ENCODE data around the gene PAPOLB.

The PAPOLB gene

DNA sequence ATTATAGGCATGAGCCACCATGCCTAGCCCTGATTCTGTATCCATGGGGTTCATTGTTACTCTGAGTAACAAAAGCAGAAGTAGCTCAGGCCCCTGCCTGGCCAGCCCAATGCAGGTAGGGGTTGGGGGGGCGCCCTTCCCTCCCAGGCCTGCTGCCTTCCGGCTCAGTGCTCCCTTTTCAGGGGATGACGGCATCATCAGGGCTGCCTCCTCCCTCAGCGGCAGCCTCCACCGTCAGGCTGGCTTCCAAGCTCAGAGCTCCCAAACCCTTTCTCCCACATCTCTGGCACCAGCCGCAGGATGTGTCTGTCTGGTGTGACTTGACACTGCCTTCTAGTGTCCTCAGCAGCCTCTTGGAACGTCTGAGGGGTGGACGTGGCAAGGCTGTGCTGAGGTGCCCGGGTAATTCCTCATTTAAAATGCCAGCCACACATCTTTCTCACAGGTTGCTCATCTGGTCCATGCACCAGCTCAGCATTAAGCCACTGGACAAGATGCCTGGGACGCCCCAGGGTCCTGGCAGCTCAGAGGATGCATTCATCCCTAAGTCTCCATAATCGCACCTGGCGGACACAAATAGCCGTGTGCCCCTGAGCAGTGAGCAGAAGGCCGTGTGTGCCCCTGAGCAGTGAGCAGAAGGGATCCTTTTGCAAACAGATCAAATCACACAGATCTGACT lies 38.2 kb downstream of the PAPOLB start:
- no peak for DNase-seq (ENCODE audit: low spot score)

DNA sequence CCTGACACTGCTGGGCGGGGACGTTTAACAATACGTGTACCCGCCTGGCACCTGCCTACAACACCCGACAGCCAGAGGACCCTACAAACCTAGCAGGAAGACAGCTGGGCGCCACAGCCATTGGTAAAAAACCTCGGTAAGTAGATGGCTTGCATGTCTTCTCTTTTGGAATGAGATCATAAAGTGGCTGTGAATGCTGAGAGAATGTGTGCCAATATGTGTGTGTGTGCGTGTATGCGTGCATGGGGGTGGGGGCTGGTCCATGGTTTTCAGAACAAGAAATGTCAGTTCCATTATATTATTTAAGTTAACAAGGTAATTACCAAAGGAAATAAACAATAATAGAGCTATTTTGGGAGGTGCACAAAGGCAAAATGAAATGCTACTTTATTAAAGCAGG lies 39.2 kb downstream of the PAPOLB start:
- no peak for DNase-seq (ENCODE audit: low spot score)

DNA sequence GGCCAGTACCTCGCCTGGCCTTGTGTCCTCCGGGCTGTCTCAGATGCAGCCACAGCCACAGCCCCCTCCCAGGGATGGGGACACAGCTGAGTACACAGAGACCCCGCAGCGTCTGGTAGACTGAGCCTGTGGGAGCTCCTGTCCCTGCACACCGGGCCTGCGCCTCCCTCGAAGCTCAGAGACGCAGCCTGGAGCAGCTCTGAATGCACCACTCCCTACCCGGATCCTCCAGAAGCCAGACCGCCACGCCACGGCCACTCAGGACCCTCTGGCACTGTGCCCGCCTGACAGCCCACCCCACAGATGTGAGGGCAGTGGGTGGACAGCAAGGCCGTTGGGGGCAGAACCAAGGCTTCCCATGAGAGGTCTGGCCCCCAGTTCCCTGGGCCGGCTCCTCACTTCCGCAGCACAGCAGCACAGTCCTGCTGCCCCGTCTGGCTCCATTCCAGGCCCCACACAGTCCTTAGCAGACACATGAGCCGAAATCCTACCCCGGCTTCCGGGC lies 40.8 kb downstream of the PAPOLB start:
- DNase-seq (ENCODE audit: low spot score): no peak

DNA sequence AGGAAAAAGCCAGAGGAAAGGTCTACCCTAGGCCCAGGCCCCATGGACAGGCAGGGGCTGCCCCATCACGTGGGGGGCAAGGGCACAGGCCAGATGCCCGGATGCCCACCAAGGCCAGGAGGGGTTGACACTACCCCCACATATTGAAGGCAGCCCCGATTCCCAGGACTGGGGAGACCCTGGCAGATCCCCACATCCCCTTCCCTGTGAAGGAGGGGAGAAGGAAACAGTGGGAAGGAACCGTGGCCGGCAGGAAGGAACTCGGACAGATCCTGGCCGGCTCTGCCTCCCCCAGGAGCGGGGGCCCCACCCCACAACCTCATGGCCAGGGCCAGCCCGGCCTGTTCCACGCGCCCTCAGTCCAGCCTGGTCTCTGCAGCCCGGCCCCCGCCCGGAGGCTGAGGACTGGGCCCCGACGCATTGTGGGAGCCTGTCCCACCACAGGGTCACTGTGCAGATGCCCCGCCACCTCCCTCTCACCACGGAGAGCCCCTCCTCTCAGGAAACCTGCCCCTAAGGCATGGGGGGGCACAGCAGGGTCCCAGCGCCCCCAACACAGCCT lies 41.3 kb downstream of the PAPOLB start:
- no peak for DNase-seq (ENCODE audit: low spot score)

DNA sequence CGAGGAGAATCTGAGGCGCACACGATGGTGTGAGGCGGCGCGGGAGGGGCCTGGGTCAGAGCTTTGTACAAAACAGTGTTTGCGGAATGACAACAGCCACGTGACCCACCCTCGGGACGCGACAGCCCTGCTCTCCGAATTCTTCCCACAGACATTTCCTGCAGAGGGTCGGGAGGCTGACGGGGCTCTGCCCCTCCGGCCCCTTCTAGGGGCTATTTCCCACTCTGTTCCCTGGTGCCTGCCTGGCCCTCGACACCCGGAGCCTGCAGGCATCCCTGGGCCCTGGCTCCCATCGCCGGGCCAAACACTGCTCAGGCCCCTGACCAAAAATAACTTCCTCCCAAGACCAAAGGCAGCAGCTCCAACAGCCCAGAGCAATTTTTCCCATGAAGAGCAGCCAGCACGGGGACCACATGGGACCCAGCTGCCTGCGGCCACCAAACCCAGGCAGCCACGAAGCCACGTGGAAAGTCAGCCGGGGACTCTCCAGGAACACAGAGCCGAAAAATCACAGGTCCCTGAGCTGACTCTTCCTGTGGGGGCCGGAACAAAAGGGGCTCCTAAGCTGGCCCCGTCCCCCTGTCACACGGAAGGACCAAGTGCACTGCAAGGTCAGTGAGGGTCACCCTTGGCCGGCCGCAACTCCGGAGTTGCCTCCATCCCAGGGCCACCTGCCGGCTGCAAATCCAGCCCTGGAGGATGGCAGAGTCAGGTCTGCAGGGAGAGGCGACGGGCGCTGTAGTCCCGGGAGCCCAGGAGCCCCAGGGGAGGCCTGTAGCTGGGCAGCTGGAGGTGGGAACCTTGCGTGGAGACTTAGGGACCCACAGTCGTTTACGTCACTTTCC lies 42.0 kb downstream of the PAPOLB start:
- no peak for DNase-seq (ENCODE audit: low spot score)

DNA sequence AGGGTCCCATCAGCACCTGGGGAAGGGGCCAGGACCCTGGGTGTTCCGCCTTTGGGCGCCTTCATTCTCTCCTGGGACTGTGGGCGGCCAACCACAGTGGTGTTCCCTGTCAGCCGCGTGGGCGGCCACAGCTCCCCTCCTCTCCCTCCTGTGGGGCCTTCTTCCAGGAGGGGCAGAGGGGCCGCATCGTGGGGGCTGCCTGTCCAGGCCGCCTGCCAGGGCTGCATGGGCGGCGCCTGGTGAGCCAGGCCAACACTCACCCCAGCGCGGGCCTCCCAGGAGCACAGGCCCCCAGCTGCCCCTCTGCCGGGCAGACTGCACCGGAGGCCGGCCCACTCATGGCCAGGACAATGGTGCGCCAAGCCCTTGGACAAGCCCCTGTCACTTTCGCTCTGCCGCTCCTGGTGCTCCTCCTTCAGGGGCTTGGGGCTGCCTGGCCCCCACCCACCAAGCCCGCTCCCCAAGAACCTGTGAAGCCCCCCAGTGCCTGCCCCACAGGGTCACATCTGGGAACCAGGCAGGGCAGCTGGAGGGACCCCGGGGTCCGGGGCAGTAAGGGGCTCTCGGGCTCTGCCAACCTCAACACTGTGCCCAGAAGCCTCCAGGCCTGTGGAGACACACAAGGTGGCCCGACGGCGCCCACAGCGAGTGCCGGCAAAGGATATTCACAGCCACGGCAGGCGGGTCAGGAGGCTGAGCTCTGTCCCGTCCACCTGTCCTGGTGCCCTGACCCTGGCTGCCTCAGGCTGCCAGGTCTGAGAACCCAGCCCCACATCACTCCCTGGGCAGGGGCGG lies 43.6 kb downstream of the PAPOLB start:
- no peak for DNase-seq (ENCODE audit: low spot score)

DNA sequence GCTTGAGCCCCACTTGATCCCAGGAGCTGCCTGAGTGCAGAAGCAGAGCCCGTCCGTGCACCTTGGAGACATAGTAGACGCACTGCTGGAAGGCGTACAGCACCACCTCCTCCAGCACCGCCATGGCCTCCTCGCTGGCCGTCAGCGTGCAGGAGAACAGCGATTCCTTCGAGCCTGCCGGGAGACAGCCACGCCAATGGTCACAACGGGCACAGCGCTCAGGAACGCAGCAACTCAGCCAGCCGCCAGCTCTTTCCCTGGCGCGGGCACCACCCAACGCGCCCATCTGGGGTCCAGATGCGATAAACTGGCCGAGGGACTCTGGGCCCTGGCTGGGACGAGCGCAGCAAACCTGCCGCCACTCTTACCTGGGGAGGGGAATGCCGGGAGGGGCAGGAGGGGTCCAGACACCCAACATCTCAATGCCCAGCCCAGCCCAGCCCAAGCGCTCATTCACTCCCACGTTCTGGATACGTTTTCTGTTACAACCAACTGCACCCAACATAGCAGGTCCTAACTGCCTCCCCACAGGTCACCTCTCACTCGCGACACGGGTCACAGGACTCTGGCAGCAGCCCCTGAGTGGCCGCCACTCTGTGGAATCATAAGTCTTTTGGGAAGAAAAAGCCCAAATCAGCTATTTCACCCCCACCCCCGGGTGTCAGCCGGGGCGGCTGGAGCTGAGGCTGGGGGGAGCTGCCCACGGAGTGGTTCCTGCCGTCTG lies 44.5 kb downstream of the PAPOLB start:
- DNase-seq (ENCODE audit: low spot score): no peak

DNA sequence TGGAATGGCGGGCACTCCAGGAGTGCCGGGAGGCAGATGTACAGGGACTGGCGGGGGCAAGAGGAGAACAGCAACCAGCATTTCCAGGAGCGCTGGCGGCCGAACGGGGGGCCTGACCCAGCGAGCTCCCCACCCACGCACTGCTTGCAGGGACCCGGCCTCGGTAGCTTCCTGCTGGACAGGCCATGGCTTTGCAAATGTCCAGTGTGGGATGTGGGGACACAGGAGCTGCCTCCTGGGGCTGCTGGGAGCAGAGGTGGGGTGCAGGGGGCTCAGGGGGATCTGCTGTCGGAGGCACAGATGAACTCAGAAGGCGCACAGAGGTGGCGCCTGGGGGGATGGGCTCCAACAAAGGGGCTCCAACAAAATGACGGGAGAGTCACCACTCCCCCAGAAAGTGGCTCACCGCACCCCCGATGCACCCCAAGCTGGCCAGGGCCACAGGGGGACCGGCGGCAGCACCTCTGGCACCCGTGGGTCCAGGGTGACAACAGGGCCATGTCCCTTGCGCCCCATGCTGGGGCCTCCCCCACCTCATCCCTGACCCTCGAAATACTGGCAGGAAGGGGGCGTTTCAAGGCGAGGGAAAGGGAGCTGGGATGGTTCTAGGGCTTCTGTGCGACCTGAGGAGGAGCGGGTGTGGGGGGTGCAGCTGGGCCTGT lies 45.3 kb downstream of the PAPOLB start:
- DNase-seq (ENCODE audit: low spot score): no peak

DNA sequence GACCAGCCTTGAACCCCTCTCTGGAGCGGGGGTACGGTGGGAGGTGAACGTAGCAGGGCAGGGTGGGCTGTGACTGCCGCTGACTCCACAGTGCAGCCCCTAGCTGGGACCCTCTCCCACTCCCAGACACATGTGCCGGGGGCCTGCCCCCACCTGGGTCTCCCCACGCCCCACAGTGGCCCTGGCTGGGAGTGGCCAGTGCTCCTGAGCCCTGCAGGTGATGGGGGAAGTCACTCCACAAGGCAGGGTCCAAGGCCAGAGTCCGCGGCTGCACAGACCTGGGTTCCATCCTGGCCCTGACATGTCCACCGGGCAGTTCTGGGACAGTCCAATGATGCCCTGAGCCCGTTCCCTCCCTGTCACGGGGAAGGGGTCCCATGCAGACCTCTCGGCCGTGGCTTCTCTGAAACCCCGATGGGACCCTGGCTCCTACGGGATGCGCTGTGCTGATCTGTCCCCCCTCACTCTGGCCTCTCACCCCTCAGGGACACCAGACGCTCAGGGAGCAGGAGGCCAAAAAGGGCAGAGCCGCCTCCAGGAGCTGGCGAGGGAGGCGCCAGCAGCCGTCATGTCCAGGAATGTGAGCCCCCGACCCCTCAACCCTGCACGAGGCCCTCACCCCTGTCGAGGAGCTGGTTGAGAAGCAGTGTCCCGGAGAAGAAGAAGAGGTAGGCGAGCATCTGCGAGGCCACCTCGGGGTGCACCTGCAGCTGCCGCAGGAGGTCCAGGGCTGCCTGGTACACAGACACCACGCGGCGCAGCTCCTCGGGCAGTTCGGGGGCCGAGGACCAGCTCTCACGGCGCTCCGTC lies 46.0 kb downstream of the PAPOLB start:
- no peak for DNase-seq (ENCODE audit: low spot score)

DNA sequence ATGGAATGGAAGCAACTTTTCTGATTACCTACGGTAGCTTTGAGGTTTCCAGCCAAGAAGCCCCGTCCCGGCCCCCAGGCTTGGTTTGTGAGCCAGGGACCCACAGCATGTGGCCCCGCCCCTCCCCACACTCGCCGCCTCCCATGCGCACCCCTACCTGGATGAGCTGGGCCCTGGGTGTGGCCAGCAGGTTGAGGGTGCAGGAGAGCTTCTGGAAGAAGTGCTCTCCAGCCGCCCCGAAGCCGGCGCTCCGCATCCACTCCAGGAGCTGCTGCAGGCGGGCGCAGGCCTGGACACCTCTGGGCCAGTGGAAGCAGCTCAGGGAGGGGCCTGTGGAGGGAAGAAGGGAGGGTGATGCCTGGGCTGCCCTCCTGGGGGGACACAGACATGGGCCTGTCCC lies 46.7 kb downstream of the PAPOLB start:
- no peak for DNase-seq (ENCODE audit: low spot score)

DNA sequence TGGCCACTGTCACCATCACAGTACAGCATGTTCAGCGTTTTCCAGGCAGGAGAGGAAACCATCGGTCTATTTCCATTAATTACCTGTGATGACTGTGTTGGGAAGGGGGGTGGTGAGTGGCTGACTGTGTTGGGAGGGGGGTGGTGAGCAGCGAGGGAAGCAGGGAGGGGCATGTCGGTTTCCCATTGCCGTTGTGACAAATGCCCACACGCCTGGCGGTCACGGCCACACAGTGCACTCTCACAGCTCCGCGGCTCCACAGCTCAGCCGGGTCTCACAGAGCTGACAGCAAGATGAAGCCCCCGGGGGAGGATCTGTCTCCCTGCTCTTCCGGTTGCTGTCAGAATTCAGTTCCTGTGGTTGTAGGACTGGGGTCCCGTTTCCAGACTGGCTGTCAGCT lies 47.4 kb downstream of the PAPOLB start:
- no peak for DNase-seq (ENCODE audit: low spot score)

DNA sequence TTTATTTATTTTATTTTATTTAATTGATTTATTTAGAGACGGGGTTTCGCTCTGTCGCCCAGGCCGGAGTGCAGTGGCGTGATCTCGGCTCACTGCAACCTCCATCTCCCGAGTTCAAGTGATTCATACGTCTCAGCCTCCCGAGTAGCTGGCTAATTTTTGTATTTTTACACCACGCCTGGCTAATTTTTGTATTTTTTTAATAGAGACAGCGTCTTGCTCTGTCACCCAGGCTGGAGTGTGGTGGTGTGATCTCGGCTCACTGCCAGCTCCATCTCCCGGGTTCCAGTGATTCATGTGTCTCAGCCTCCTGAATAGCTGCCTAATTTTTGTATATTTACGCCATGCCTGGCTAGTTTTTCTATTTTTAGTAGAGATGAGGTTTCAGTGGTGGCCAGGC lies 52.2 kb downstream of the PAPOLB start:
- no peak for DNase-seq (ENCODE audit: low spot score)

DNA sequence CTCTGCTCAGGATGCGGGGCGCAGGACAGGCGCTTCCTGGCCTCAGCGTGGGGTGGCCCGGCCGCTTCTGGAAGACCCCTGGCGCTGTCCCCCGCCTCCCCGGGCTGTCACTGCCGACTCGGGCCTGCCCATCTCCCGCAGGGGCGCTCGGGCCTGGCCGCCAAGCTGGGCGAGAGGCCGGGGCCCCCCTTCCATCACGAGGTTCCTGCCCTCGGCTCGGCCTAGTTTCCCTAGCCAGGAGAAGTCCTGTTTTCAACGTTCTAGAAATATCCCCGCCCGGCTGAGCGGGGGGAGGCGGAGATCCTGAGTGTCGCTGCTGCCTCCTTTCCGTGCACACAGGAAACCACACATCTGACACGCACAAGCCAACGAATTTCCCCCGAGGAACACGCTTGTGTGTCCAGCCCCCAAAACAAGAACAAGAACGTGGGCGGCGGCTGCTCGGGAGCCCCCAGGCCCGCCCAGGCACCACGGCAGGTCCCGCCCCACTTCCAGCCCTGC lies 52.7 kb downstream of the PAPOLB start:
- DNase-seq (ENCODE audit: low spot score): no peak

DNA sequence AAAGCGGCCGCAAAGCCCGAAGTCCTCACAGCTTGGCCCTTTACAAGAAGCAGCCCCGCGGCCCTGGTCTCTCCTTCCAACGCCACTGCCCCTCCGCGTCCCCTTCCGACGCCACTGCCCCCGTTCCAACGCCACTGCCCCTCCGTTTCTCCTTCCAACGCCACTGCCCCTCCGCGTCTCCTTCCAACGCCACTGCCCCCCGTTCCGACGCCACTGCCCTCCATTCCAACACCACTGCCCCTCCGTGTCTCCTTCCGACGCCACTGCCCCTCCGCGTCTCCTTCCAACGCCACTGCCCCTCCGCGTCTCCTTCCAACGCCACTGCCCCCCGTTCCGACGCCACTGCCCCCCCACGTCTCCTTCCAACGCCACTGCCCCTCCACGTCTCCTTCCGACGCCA lies 53.3 kb downstream of the PAPOLB start:
- DNase-seq (ENCODE audit: low spot score): no peak

DNA sequence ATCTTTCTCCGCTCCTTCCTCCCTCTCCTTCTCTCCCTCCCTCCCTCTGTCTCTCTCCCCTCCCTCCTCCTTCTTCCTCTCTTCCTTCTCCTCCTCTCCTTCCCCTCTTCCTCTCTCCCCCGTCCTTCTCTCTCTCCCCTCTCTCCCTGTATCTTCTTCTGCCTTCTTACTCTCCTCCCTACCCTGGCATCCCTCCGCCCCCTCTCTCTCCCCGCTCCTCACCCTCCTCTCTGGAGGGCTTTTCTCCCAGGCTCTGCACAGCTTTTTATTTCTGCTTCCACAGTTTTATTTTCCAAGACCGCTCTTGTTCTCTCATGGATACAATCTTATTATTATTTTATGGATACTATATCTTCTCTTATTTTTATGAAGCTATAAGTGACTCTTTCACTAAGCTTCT lies 53.8 kb downstream of the PAPOLB start:
- no peak for DNase-seq (ENCODE audit: low spot score)
